Glutamatergic neuron (in vitro differentiated cells): Measurements from ENCODE around the gene SOX2. TPM values are rescaled to one million over a fixed set of nuclear protein-coding genes. Genes with fewer than 3 reads are reported as not detected.
A peak's percentile ranks its signal among the peaks of the same experiment; 100 is the strongest.

Experiments used
- DNase-seq: peaks from one replicate; pipeline ENCODE4 v3.0.0; 2022
- H3K27ac Mint-ChIP-seq: one replicate; pipeline ENCODE4 v1.8.0; 2020; ENCODE audit warnings: mild to moderate bottlenecking, mixed read lengths, inconsistent platforms; ENCODE audit not compliant: unreplicated experiment
- H3K27me3 Mint-ChIP-seq: one replicate; pipeline ENCODE4 v1.8.0; 2020; ENCODE audit warnings: mild to moderate bottlenecking, moderate library complexity, mixed read lengths, inconsistent platforms; ENCODE audit not compliant: unreplicated experiment
- H3K36me3 Mint-ChIP-seq: one replicate; pipeline ENCODE4 v1.8.0; 2020; ENCODE audit warnings: mild to moderate bottlenecking, mixed read lengths, inconsistent platforms; ENCODE audit not compliant: unreplicated experiment
- H3K4me1 Mint-ChIP-seq: one replicate; pipeline ENCODE4 v1.8.0; 2020; ENCODE audit warnings: mild to moderate bottlenecking, low read depth, mixed read lengths, inconsistent platforms; ENCODE audit not compliant: unreplicated experiment
- H3K4me3 Mint-ChIP-seq: one replicate; pipeline ENCODE4 v1.8.0; 2020; ENCODE audit warnings: mild to moderate bottlenecking, mixed read lengths, inconsistent platforms; ENCODE audit not compliant: unreplicated experiment
- H3K9me3 Mint-ChIP-seq: one replicate; pipeline ENCODE4 v1.8.0; 2020; ENCODE audit warnings: mild to moderate bottlenecking, moderate library complexity, mixed read lengths, inconsistent platforms; ENCODE audit not compliant: unreplicated experiment
- total RNA-seq: library from RNA; stranded (reverse); fragmentation: NEBNext Ultra II Directional; extraction: Animal tissue kit (Norgen Biotek cat#: 25700); gene quantifications from one replicate; pipeline ENCODE4 v1.2.1, GENCODE V29; 2021; ENCODE audit not compliant: unreplicated experiment
- TF ChIP-seq, protein P1 (sequence below): fragments of 200-600 bp; sonication (generic); IDR thresholded peaks from one replicate; pipeline ENCODE4 v1.5.0; 2021; ENCODE audit not compliant: partially characterized antibody, unreplicated experiment

SOX2 gene
- total RNA-seq, 1 donor from 2014 or later = 23.5 TPM

DNA sequence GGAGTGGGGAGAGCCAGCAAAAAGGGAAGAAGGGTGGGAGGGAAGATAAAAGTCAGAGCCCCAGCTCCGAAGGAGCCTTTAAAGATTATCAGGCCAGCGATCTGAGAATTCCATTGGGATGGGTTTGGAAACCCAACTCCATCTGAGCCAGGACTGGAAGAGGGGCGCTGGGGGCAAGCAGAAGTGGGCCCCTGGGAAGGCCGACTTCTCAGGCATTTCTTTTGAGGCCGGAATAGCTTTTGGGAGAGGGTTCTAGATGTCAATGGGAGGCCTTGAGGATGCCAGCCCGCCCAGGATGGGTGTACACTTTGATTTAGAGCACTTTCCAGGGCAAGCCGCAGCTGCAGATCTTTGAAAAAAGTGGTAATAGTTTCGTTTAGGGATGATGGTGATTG lies 6.6 kb upstream of the SOX2 start:
- DNase-seq = no peak
- no peak overlapping the region for H3K27ac Mint-ChIP-seq
- H3K9me3 Mint-ChIP-seq = peaks cover 9% of the 10 kb centered on the region
- H3K4me3 Mint-ChIP-seq = no peak overlapping the region
- peaks cover 10% of the 10 kb centered on the region for H3K27me3 Mint-ChIP-seq
- no peaks in the 10 kb centered on the region for H3K36me3 Mint-ChIP-seq
- peaks cover 24% of the 10 kb centered on the region for H3K4me1 Mint-ChIP-seq
- TF ChIP-seq, protein P1, sequence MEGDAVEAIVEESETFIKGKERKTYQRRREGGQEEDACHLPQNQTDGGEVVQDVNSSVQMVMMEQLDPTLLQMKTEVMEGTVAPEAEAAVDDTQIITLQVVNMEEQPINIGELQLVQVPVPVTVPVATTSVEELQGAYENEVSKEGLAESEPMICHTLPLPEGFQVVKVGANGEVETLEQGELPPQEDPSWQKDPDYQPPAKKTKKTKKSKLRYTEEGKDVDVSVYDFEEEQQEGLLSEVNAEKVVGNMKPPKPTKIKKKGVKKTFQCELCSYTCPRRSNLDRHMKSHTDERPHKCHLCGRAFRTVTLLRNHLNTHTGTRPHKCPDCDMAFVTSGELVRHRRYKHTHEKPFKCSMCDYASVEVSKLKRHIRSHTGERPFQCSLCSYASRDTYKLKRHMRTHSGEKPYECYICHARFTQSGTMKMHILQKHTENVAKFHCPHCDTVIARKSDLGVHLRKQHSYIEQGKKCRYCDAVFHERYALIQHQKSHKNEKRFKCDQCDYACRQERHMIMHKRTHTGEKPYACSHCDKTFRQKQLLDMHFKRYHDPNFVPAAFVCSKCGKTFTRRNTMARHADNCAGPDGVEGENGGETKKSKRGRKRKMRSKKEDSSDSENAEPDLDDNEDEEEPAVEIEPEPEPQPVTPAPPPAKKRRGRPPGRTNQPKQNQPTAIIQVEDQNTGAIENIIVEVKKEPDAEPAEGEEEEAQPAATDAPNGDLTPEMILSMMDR = no peak

DNA sequence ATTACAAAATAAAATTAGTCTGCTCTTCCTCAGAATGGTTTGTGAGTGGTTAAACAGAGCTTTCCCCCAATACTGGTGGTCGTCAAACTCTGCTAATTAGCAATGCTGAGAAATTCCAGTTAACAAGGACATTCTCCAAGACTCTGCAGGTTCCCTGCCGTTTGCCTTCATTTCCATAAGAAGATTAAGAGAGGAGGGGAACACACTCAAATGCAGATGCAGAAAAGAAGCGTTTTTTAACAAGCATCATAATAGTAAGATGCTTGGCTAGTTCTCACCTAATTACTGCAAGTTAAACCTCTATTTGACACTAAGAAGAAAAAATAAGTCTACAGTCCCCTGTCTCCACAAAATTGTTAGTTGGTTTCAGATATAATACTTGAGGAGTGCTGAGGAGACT lies 3.7 kb upstream of the SOX2 start:
- Mint-ChIP-seq H3K27ac (no peak overlapping the region), H3K4me1 (peaks cover 13% of the 10 kb centered on the region), H3K4me3 (no peak overlapping the region), H3K9me3 (peaks cover 7% of the 10 kb centered on the region), H3K36me3 (no peaks in the 10 kb centered on the region), H3K27me3 (peaks cover 9% of the 10 kb centered on the region)
- TF ChIP-seq, protein P1 = no peak
- DNase-seq = no peak

DNA sequence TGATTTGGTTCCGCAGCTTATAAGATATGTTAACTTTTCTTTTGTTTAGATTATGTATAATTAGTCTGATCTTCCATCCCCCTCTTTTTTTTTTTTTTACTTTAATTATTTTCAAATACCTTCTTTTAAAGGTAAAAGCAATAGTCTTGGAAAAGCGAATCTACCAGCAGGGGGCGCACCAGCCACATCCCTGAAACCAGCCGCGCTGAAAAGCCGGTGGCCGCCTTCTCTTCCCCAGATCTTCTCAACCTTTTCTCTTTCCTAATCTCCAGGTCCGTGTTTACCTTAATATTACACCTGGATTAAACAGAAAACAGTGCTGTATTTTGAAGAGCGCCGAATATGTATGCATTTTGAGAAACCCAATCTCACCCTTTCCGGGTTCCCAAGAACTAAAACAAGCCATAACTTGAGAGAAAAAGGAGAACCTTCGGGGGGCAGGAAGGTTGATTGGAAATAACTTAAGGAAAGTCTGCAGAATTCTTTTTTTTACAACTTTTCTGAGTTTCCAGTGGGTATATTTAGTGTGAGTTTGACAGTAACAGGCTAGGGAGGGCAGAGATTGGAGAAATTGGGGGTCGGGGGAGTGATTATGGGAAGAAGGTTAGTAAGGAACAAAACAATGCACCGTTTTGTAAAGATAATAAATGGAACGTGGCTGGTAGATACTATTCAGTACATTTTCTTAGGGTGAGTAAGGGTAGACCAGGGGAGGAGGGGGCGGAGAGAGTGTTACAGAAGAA lies 2.0 kb upstream of the SOX2 start:
- DNase-seq = peak; percentile 87

DNA sequence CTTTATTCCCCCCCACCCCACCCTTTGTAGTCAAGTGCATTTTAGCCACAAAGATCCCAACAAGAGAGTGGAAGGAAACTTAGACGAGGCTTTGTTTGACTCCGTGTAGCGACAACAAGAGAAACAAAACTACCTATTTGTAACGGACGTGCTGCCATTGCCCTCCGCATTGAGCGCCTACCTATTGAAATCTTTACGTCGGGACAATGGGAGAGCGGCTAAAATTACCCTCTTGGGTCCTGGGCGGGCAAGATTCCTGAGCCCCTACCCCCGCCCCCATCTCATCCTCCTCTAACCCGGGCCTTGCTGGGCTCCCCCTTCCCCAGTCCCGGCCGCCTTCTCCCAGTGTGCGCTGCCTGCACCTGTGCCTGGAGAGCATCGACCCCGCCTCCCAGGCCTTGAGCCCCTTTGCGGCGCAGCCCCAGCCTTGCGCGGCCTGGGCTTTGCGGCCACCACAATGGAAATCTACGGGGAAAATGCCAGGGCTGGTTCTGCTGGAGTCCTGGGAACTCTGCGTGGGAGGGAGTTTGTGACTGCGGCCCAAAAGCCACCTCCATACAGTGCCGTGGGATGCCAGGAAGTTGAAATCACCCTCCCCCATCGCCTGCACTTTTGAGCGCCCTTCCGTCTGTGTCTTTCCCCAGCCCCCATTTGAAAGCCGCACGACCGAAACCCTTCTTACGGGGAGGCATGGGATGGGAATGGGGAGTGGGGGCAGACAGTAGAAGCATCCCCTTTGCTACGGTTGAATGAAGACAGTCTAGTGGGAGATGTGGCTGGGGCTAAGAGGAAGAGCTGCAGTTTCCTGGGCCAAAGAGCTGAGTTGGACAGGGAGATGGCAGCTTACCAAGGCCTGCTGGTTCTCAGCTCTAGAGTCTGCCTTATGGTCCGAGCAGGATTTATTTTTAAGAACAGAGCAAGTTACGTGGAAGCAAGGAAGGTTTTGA lies 1.1 kb upstream of the SOX2 start:
- DNase-seq = no peak
- Mint-ChIP-seq H3K4me1 (peaks cover 8% of the 10 kb centered on the region), H3K4me3 (peak overlapping the region; percentile 40), H3K27ac (no peak overlapping the region), H3K27me3 (peaks cover 5% of the 10 kb centered on the region), H3K9me3 (peaks cover 7% of the 10 kb centered on the region), H3K36me3 (no peaks in the 10 kb centered on the region)
- TF ChIP-seq, protein P1 = no peak

More for the DNA sequence above, 2.0 kb upstream of the SOX2 start:
- Mint-ChIP-seq H3K4me1 (peaks cover 8% of the 10 kb centered on the region), H3K27me3 (peaks cover 7% of the 10 kb centered on the region), H3K36me3 (no peaks in the 10 kb centered on the region), H3K27ac (no peak overlapping the region), H3K9me3 (peaks cover 7% of the 10 kb centered on the region), H3K4me3 (peak overlapping the region; percentile 60)
- TF ChIP-seq, protein P1 = peak; percentile 94
